HTERT RPE-1 (cell line): ENCODE data around the gene HS2ST1.

Experiments
- in situ Hi-C: fragments of 300-500 bp; cut with MboI; formaldehyde crosslinking; loops from 4 replicates; pipeline ENCODE4 v1.14.3; 2020; ENCODE audit warnings: low sequenced_read_pairs

HS2ST1 gene

DNA sequence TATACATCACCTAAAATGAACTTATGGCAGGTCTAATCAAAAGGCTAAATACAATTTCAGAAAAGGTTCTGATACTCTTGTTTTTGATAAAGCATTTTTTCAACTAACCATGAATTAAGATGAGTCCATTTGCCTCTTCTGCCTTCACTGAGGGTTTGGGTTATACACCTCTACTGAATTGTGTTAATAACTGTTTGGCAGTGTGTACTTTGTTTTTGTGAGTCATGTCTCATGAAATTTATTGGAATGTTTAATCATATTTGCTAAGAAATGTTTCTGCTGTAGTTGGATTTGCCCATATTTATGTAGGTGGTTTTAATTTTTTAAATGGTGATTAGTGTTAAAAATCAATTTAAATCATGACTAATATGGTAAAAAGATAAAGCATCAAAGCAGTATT is 190.5 kb downstream of the HS2ST1 start:
- in situ Hi-C loops, result no loop called here

DNA sequence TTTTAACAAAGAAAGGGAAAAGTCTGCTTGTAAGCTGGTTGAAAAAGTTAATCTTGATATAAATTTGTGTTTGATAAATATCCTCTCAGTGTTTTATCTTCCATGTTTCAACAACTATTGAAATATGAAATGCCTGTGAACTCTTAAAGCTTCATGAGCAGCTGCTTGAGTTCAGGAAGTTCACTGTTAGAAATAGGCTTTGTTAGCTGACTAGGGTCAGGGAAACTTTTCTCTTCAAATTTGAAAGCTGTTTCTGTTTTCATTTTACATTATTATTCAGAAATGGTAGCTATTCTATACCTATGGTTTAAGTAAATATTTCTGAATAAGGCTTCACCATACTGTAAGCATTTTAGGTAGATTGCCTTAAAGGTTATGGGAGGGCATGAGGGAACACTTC is 191.7 kb downstream of the HS2ST1 start:
- in situ Hi-C loops, result no loop called here

DNA sequence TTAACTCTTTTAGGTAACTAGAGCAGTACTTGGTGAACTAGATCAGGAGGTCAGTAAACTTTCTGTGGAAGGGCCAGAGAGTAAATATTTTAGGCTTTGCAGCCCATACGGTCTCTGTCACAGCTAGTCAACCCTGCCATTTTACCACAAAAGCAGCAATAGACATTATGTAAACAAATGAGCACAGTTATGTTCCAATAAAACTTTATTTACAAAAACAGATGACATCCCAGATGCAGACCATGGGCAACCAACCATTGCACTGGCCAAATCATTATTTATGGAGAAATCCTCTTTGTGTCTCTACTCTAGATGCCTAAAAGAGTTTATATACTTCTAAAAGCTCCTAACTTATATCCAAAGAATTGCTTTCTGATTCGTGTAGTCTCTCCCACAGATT is 192.4 kb downstream of the HS2ST1 start:
- in situ Hi-C loops, result no loop called here

DNA sequence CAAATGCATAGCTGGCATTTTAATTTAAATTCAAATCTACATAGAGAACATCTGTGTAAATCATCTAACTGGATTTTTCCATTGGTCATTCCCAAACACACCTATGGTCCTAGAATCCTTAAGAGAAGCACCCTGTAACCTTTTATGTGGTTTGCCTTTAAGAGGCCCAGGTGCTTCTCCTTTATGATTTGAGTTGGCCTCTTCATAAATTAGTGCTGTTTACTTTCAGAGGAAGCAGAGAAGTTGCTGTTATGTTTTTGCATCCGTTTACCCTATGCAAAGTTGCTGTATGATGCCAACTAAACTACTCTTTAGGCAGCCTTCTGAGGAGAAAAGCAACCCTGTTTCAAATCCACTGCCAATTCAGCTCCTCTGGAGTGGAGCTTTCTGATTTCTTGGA is 193.8 kb downstream of the HS2ST1 start:
- in situ Hi-C loops, result no loop called here

DNA sequence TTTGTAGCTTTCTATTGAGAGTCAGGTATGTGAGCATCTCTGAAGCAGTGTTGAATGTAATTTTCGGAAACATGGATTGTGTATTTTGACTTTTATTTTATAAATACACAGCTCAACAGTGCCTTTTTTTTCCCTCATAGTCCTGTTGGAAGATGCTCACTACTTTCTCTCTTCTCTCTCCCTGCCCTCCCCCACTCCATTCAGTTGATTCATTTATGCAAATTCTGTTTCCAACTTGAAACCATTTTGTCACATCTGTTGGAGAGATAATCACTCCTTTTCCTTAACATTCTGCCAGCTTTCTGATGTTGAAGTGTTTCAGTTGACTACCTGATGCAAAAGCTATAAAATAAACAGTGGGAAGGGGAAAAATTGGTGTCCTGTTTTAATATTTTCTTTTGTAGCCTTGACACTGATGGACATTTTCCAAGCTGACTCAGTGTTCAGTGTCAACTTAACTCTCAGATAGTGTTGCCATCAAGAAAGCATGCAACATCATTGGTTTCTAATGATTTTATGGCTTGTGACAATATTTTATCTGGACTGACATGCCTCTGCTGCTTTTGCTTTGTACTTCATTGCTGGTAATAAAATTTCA is 194.5 kb downstream of the HS2ST1 start:
- in situ Hi-C loops, result no loop called here

DNA sequence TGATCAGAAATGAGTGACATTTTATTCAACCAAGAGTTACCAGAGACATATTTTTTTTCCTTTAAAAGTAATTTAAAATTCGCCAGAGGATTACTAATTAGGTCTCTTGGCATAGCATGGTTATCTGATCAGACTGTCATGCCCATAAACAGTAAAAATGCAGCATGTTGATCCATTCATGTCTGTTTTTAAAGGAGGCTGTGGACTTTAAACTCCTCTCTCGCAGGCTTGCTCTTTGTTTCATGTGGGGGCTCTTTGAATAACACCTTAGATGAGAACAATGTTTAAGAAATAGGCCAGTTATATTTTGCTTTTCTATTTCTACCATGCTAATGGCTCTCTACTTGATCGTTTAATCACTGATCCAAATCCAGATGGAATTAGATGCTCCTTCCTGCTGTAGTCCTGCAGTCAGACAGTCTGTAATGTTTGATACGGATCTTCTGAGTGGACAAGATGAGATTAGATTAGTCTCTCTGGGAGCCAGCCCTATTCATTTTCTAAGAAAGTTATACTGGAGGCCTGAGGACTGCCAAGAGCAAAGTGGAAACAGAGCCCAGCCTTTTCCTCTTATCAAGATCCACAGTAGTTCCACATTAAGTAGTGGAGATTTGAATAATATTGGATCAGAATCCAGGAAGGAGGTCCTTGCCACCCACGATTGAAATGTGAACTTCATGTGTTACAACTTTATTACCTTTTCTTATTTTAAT is 197.4 kb downstream of the HS2ST1 start:
- in situ Hi-C loops, result no loop called here

DNA sequence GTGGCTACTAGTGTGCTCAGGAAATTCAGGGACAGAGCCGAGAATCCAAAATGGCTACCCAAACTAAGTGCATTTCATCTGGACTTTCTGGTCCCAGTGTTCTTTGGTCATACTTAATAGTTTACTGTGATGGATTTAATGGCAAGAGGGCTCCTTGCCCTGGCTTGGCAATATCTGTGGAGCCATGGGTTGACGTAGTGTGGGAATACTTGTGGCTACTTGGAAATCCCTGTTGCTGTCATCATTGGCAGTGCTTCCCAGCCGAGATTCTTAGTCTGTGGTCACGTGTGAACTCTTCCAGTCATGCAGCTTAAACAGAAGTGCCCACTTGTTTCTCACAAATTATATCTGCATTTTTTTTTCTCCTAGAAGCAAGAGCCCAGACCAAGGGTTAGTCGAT is 198.9 kb downstream of the HS2ST1 start:
- in situ Hi-C loops, result no loop called here

DNA sequence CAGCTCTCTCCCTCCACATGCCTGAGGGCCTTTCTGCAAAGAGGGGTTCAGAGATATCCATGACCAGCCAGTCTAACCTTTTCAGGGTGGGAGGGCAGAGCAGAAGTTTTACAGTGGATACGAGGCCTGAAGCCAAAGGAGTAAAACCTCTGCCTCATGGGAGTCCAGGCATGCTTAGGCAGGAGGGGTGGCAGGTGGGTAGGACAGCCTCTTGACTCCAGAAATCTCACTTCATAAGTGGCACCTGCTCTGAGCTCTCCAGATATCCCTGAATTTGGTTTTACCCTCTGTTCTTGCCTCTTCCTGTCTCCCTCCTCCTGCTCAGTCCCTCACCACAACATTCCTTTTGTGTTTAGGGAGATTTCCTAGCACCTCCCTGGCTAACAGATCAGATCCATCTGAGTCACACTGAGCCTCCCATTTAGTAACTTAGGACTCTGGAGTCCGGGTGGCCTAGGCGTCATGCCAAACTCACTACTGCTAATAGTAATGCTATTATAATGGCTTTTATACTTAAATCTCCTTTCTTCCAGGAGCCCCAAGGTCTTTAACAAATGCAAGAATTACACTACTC is 201.0 kb downstream of the HS2ST1 start:
- in situ Hi-C loops, result no loop called here

DNA sequence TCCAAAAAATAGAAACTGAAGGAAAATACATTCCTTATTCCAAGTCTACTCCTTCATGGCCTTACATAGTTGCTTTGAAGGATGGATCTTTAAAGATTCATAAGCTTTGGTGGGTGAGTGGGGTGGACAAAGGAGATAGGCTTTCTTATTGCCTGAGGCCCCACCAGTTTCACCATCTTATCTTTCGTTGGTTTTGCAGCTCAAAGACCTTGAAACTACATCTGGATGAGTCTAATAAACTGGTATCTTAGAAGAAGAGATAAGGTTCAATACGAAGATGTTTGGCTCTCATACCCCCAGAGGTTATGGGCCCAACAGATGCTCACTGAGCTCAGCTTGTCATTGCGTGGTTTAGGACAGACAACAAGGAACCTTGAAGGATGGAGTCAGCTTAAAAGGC is 201.5 kb downstream of the HS2ST1 start:
- in situ Hi-C loops, result no loop called here

DNA sequence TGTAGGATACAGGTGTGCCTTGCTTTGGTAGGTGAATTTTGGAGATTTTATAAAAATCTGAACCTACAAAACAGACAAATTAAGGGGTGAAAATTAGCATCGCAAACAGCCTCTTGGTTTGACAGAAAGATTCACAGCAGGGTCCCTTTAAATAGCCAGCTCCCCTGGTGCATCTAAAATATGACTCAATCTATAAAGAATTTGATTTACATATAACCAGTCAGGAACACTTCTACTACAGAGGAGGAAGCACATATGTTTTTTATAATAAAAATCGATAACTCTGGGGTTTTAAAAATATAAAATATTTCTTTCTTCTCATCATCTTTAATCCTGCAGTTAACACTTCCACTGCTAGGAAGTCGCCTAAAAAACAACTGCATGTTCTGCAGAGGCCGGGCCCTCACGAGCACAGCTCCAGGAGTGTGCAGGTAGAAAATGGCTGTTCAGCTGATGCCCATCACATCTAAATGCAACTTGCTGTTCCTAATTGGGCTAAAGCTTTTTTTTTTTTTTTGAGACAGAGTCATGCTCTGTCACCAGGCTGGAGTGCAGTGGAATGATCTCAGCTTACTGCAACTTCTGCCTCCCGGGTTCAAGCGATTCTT is 203.4 kb downstream of the HS2ST1 start:
- in situ Hi-C loops, result no loop called here

DNA sequence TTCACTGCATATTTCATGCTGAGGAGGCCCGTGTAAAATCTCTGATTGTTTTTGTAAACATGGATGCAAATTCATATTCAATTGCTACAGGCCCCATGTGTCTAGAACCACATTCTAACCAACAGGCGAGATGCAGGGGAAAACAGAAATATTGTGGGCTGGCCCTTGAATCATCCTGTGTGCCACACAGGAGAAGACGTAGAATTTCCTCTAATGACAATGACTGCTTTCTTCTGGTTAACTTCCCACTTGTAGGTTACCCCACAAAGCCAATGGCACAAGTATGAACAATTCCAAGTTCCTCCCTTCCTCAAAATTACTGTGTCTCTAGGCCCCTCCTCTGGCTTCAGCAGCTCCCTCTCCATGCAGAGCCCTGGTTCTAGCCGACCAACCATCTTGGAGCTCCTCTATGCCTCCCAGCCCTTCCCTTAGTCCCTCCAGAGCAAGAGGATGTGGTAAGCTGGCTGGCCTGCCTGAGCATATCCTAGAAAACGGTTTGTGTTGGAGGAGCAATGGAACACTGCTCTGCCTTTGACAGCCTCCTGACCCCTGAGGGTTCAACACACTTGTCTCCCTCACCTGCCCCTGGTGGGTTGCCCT is 205.2 kb downstream of the HS2ST1 start:
- in situ Hi-C loops, result no loop called here

DNA sequence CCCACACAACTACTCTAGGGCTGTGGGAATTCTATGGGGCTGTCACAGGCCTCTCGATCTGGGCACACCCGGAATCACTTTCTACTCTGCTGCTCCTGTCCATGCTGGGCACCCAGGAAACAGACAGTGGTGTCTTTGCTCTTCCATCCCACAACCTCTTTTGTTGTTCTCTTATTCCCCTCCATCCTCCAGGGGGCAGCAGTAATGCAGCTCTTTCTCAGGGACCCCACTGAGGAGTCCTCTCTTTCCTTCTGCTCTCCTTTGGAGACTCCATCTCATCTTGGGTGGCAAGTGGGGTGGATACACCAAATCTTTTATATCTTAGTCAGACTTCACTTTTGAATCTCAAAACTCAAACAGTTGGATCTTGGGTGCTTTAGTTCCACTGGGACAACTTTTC is 206.3 kb downstream of the HS2ST1 start:
- in situ Hi-C loops, result no loop called here

DNA sequence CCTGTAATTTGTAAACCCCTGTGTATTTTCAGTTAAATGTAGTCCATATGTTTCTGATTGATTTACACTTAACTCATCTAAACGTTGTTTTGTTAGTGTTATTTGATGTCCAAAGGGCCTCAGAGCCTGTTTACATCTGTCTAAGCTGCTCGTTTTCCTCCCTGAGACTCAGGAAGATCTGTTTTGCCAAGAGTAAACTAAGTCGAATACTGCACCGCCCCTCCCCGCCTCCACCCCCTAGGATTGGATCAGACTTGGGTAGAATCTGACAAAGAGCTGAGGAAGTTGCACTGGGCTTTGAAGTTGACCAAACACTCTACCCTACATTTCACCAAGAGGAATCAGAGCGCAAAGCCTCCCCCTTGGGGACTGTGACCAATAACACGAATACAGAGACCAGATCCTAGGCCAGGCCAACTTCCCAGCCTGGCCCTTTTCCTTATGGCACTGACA is 207.3 kb downstream of the HS2ST1 start:
- in situ Hi-C loops, result no loop called here

DNA sequence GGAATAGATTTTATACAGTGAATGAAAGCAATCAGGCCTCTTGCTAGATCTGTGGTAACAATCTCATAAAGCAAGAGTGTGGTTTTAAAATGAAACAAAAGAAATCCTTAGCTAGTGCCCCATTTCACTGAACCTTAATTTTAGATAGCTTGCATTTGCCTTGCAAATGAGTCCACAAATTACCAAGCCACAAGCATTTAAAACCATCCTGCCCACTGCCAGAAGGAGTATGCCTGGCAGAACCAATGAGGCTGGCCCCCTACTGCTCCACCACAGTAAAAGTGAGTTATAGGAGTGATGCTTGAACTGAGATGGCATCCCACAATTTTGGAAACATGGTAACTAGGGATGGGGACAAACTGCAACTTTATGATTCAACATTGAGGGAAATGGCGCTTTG is 207.8 kb downstream of the HS2ST1 start:
- in situ Hi-C loops, result no loop called here

DNA sequence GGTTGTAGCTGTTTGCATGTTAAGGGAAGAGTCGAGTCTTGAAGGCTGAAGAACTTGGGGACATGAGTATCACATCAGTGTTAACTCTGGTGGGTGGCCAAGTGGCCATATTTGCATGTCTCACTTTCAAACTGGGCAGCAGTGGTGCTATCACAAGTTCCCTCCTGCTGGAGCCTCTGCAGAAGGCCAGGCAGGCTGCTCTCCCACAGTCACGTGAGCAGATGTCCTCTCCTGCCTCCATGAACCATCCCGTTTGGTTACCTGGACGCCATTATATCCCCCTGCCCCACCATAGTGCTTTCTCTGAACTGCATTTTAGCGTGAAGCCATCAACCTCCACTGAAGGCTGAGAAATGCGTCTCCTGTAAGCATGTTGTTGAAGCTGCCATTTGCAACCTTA is 209.2 kb downstream of the HS2ST1 start:
- in situ Hi-C loops, result no loop called here

DNA sequence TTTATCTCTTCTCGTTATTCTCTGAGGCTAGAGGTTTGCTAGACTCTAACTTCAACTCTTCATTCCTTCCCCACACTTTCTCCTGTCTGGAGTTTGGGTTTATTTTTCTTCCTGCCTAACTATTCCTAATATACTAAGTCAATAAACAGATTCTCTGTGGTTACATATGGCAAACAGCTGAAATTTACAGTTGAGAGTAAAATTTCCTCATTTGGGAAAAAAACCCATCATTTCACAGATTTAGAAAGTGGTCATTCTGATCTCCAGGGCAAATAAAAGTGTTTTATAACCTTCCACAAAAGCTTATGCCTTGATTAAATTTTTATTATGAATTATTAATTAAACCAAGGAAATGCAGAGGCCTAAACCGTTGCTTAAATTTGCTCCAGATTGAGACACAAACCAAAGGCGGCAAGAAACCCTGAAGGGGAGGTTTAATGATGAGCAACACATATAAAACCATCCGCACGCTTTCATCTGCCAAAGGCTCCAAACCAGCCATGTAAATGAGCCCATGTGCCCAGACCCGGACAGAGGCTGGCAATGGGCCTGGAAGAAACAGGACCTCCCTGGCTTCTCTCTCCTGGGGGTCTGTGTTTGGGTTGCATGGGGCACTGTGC is 212.6 kb downstream of the HS2ST1 start:
- in situ Hi-C loops, result no loop called here

DNA sequence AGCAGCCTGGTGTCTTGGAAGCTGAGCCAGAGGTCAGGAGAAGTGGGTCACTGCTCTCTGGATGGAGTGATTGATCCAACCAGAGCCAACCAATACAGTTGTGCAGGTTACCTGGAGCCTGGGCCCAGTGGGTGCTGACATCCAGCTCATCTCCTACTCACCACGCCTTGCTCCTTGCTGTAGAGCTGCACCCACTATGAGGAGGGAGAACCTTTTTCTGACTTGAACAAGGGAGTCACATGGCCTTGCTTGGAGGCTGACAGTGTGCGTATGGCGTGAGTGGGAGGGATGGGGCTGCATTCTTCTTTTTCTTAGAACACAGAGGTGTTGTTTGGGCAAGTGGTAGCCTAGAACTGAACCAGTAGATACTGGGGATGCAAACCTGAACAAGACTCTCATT is 213.1 kb downstream of the HS2ST1 start:
- in situ Hi-C loops, result no loop called here

DNA sequence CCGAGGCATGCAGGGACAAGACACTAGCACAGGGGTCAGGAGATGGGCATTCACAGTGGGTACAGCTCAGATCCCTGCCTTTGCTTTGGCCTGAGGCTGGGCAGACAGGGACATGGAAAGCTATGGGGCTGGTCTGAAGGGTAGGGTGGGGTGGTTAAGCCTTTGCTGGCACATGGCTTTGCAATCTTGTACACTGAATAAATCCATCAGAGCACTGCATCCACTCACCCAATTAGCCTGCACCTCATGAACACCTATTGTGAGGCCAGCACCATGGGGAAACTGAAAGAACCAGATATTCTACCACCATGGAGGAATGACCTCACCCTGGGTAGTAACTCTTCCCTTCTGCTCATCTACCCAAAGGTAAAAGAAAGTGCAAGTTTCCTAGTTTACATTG is 214.6 kb downstream of the HS2ST1 start:
- in situ Hi-C loops, result no loop called here

DNA sequence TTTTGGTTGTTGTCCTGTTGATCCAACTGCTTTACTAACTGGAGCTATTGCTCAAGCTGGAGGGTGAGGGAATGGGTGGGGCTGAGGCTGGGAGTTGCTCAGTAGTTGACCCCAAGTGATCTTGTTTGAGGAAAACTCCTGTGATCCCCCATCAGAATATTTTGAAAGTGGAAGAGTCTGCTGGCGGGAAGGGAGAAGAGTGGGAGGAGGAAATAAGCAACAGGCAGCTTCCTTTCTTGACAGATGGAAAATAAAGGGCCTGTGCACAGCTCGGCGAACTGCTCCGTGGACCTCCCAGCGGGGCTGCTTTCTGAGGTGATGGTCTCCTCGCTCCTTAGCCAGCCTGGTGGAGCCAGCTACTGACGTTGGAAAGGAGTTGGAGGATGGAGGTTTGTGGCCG is 215.2 kb downstream of the HS2ST1 start:
- in situ Hi-C loops, result no loop called here

DNA sequence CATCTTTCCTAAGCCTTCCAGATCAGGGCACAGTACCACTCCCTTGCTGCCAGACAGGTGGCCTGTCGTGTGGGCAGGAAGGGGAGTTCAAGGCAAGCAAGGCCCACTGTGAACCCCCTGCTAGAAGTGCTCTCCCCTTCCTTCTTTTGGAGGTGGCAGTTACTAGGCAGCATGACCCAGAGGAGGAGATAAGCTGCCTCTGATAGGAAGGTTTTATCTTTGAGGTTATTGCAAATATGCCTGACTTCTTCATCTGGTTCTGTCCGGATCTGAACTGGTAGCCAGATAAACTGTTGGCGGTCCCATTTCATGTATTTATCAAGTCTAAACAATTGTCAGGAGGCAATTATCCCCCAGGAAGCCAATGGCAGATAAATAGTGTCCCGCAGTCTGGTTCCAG is 216.0 kb downstream of the HS2ST1 start:
- in situ Hi-C loops, result no loop called here

DNA sequence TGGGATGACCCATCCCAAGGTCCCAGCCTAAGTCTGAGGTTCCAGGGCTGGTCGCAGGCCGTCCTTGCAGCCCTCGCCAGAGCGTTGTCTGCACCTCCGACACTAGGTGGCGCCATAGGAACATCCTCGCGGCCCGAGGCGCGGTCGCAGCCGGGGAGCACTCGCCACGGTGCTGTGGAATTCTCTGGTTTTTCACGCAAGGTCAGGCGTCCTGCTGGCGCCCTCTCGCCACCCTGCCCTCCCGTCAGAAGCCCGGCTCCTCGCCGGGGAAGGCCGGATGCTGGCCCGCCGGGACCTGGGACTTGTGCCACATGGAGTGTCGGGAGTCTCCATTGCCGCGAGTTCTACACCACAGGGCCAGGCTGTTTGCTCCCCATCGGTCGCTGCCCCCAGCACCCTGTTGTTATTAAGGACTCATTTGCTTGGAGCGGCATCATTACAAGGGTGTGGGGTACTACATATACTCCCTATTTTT is 217.4 kb downstream of the HS2ST1 start:
- in situ Hi-C loops, result no loop called here
